Stomach smooth muscle (tissue), 2 donors: ENCODE data around the gene HIGD1C.
"Not testable (repeated sequence)": the region's sequence is repeated elsewhere in the genome, so short reads cannot be mapped to it uniquely, and the experiment has no call there.

ENCODE experiments used
- H3K27ac ChIP-seq: one replicate; pipeline ENCODE4 v1.7.0; 2013; ENCODE audit warnings: mild to moderate bottlenecking, low read length, inconsistent platforms
- H3K27me3 ChIP-seq, 2 donors: one replicate each; pipeline ENCODE4 v1.7.0; 2013; ENCODE audit warnings: low read length in 2 of 2; ENCODE audit not compliant: insufficient read depth in 2 of 2, control insufficient read depth in 1 of 2
- H3K36me3 ChIP-seq, 2 donors: one replicate each; pipeline ENCODE4 v1.7.0; 2013; ENCODE audit warnings: low read length in 2 of 2; ENCODE audit not compliant: control insufficient read depth in 2 of 2, insufficient read depth in 2 of 2
- H3K4me1 ChIP-seq: one replicate; pipeline ENCODE4 v1.7.0; 2013; ENCODE audit warnings: low read length; ENCODE audit not compliant: control insufficient read depth, insufficient read depth
- H3K4me3 ChIP-seq, 2 donors: one replicate each; pipeline ENCODE4 v1.7.0; 2013; ENCODE audit warnings: low read length in 2 of 2
- H3K9ac ChIP-seq, 2 donors: one replicate each; pipeline ENCODE4 v1.7.0; 2013; ENCODE audit warnings: low read length in 2 of 2, mild to moderate bottlenecking in 1 of 2
- H3K9me3 ChIP-seq, 2 donors: one replicate each; pipeline ENCODE4 v1.7.0; 2013; ENCODE audit warnings: low read length in 2 of 2; ENCODE audit not compliant: control insufficient read depth in 2 of 2
- donor health status: healthy.
- donor health status: Pancreatic carcinoma.

HIGD1C gene

GRCh38 chr12:50954789-50955188, 2.4 kb downstream of the HIGD1C start:
- H3K27ac ChIP-seq, H3K9ac ChIP-seq, H3K4me3 ChIP-seq, H3K9me3 ChIP-seq, H3K27me3 ChIP-seq, H3K36me3 ChIP-seq, H3K4me1 ChIP-seq: not testable (repeated sequence)

- no peaks in the 10 kb centered on the region for H3K4me1 ChIP-seq
- no peaks in the 10 kb centered on the region for H3K36me3 ChIP-seq
- H3K4me3 ChIP-seq = no peak overlapping the region
- H3K27me3 ChIP-seq = no peaks in the 10 kb centered on the region
- H3K27ac ChIP-seq = no peak overlapping the region
- H3K9ac ChIP-seq = no peak overlapping the region
- H3K9me3 ChIP-seq = no peaks in the 10 kb centered on the region
These were observed 2.9 kb downstream of the HIGD1C start for GRCh38 chr12:50955288-50955687.

- Histone ChIP-seq H3K9me3 (no peaks in the 10 kb centered on the region), H3K9ac (no peak overlapping the region), H3K27ac (no peak overlapping the region), H3K36me3 (no peaks in the 10 kb centered on the region), H3K27me3 (no peaks in the 10 kb centered on the region), H3K4me1 (no peaks in the 10 kb centered on the region), H3K4me3 (no peak overlapping the region)
These were observed 3.4 kb downstream of the HIGD1C start for GRCh38 chr12:50955697-50956096.

- Histone ChIP-seq H3K9ac (no peak overlapping the region), H3K4me1 (no peaks in the 10 kb centered on the region), H3K27ac (no peak overlapping the region), H3K9me3 (no peaks in the 10 kb centered on the region), H3K4me3 (no peak overlapping the region), H3K36me3 (no peaks in the 10 kb centered on the region), H3K27me3 (no peaks in the 10 kb centered on the region)
These were observed 7.8 kb downstream of the HIGD1C start for GRCh38 chr12:50960130-50960529.

DNA sequence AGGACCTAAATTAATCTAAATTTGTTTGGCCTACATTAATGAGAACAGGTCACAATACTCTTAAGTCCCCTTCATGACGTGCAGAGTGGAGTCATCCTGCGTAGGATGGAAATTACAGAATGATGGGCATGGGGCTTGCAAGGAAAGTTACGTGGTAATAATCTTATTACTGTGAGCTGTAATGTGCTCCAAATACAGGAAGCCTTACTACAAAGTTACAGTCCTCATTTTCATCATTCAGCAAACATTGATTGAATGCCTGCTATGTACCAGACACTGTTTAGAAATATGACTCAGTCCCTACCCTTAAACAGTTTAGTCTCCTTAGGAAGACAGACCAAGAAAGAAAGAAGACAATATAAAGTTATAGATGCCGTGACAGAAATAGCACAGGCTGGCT, 9.4 kb downstream of the HIGD1C start:
- H3K4me3 ChIP-seq = no peak overlapping the region
- no peak overlapping the region for H3K9ac ChIP-seq
- H3K4me1 ChIP-seq = no peaks in the 10 kb centered on the region
- no peaks in the 10 kb centered on the region for H3K36me3 ChIP-seq
- H3K27me3 ChIP-seq = no peaks in the 10 kb centered on the region
- no peaks in the 10 kb centered on the region for H3K9me3 ChIP-seq
- no peak overlapping the region for H3K27ac ChIP-seq

DNA sequence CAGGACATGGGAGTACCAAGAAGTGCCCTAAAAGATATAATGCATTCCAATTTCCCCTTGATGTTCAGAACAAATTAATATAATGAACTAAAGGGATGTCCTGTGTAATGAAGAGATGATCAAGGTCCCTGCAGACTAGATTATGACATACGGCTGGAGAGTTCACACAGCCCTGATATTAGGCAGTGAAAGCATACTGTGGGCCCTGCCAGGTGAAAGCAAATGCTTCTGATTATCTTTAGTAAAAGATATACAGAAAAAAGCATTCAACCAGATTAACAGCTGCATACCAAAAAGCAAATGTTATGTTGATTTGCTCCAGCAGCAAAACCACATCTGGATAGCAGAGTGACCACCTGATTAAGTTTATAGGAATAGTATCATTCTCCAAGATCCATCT, 12.1 kb downstream of the HIGD1C start:
- no peak overlapping the region for H3K9ac ChIP-seq
- H3K27ac ChIP-seq = no peak overlapping the region
- H3K36me3 ChIP-seq = peaks cover 0 to 2% of the 10 kb centered on the region in 2 donors
- no peak overlapping the region for H3K4me3 ChIP-seq
- H3K4me1 ChIP-seq = no peaks in the 10 kb centered on the region
- no peaks in the 10 kb centered on the region for H3K27me3 ChIP-seq
- no peaks in the 10 kb centered on the region for H3K9me3 ChIP-seq

DNA sequence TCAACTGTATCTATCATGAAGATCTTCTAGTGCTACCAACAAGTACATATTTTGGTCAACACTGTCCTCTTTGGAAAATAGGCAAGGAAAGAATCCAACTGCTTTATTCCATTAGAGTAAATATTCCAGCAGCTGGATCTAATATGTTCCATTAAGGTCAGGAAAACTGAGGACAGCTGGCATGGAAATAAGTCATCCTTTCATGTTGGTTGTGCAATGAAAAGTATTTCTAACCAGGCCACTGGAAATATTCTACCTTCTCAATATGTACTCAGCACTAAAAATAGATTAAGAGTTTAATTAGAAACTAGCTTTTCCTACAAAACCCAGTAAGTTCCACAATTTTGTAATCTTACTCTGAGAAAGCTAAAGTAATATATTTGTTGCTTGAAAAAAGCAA, 19.6 kb downstream of the HIGD1C start:
- H3K27me3 ChIP-seq = no peaks in the 10 kb centered on the region
- H3K4me1 ChIP-seq = no peaks in the 10 kb centered on the region
- H3K9me3 ChIP-seq = no peaks in the 10 kb centered on the region
- H3K27ac ChIP-seq = no peak overlapping the region
- no peak overlapping the region for H3K4me3 ChIP-seq
- no peak overlapping the region for H3K9ac ChIP-seq
- H3K36me3 ChIP-seq = peaks cover 5 to 6% of the 10 kb centered on the region in 2 donors

- peaks cover 2 to 3% of the 10 kb centered on the region in 2 donors for H3K36me3 ChIP-seq
- no peaks in the 10 kb centered on the region for H3K9me3 ChIP-seq
- H3K27ac ChIP-seq = no peak overlapping the region
- H3K9ac ChIP-seq = no peak overlapping the region
- H3K27me3 ChIP-seq = no peaks in the 10 kb centered on the region
- H3K4me1 ChIP-seq = peaks cover 4% of the 10 kb centered on the region
- H3K4me3 ChIP-seq = no peak overlapping the region
These were observed 27.2 kb downstream of the HIGD1C start for GRCh38 chr12:50979369-50980052.

DNA sequence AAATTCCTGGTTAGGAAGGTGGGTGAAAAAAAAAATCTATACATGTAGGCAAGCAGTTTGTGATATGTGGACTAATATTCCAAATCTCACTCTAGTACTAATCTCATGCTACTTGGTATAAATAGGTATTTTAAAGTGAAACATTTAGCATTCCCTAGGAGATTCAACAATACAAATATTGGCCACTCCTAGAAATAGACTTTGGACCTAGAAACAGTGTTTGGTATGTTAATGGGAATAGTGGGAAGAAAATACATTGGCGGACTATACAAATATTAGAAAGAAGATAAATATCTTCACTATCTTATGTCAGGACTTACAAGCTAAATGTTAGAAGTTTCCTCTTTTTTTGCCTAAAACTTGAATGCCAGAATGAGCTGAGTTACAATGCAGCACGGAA, 28.2 kb downstream of the HIGD1C start:
- Histone ChIP-seq H3K27ac (no peak overlapping the region), H3K9ac (no peak overlapping the region), H3K9me3 (no peaks in the 10 kb centered on the region), H3K27me3 (no peaks in the 10 kb centered on the region), H3K36me3 (peaks cover 2 to 3% of the 10 kb centered on the region in 2 donors), H3K4me3 (no peak overlapping the region), H3K4me1 (peaks cover 9% of the 10 kb centered on the region)

- H3K27me3 ChIP-seq = no peaks in the 10 kb centered on the region
- H3K4me1 ChIP-seq = peaks cover 12% of the 10 kb centered on the region
- H3K9ac ChIP-seq = no peak overlapping the region
- H3K9me3 ChIP-seq = no peaks in the 10 kb centered on the region
- no peak overlapping the region for H3K27ac ChIP-seq
- H3K36me3 ChIP-seq = peaks cover 2 to 3% of the 10 kb centered on the region in 2 donors
- H3K4me3 ChIP-seq = no peak overlapping the region
These were observed 29.2 kb downstream of the HIGD1C start for GRCh38 chr12:50981319-50982239.
